Measurements from ENCODE around the gene ARHGEF16.

- no peak for TF ChIP-seq EP300 (IDR thresholded peaks at IDR 0.05)
- TF ChIP-seq CTCF (IDR thresholded peaks at IDR 0.05): no peak
- no peak for TF ChIP-seq POLR2A (IDR thresholded peaks at IDR 0.05)
These were observed 68.2 kb downstream of the ARHGEF16 start for GRCh38 chr1:3522564-3523265.
